Measurements from ENCODE around the gene RIPOR3.
"Not testable (repeated sequence)": the region's sequence is repeated elsewhere in the genome, so short reads cannot be mapped to it uniquely, and the experiment has no call there.

RIPOR3 gene

GRCh38 chr20:50601511-50602431 lies 89.6 kb downstream of the RIPOR3 start:
- TF ChIP-seq CTCF (IDR thresholded peaks at IDR 0.05; ENCODE audit: extremely low read depth, missing control alignments), result no peak
- no peak for DNase-seq (ENCODE audit: low spot score)

- DNase-seq (ENCODE audit: low spot score), result no peak
- TF ChIP-seq CTCF (IDR thresholded peaks at IDR 0.05; ENCODE audit: extremely low read depth, missing control alignments), result no peak
Observed at GRCh38 chr20:50600281-50600895, 91.0 kb downstream of the RIPOR3 start.

GRCh38 chr20:50598768-50599167 lies 92.6 kb downstream of the RIPOR3 start:
- DNase-seq (ENCODE audit: low spot score), result not testable (repeated sequence)

DNA sequence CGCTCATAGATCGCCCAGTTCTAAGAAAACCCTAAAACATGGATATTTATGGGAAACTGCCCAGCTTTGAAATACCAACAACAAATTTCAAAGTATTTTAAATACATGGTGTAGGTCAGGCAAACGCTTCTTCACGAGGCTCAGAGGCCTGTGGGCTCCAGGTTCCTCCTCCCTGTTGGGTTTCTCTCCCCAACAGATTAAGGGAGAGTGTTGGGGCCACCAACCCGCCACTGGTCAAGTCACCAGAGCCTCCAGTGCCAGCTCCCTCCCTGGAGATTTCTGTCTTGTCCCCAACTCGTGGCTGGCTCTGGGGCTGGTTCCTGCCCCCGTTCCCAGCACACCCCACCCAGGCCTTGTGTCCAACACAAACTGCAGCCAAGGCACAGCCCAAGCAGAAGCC lies 93.3 kb downstream of the RIPOR3 start:
- DNase-seq (ENCODE audit: low spot score), result no peak
- TF ChIP-seq CTCF (IDR thresholded peaks at IDR 0.05; ENCODE audit: extremely low read depth, missing control alignments), result no peak

- DNase-seq (ENCODE audit: low spot score), result no peak
- TF ChIP-seq CTCF (IDR thresholded peaks at IDR 0.05; ENCODE audit: extremely low read depth, missing control alignments), result no peak
Observed at GRCh38 chr20:50597406-50597969, 93.9 kb downstream of the RIPOR3 start.

DNA sequence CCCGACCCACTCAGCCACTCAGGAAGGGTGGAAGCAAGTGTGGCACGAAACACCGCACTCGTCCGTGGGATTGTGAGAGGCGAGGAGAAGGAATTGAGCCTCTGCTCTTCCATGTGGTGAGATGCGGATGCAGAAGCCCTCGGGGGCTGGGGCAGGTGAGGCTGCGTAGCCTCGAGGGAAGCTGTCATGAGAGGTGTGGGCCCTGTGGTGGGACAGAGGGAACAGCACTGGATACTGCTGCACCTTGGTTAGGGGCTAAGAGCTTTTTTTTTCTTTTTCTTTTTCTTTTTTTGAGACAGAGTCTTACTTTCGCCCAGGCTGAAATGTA lies 94.7 kb downstream of the RIPOR3 start:
- TF ChIP-seq CTCF (IDR thresholded peaks at IDR 0.05; ENCODE audit: extremely low read depth, missing control alignments), result no peak
- no peak for DNase-seq (ENCODE audit: low spot score)

GRCh38 chr20:50595988-50596693 lies 95.2 kb downstream of the RIPOR3 start:
- DNase-seq (ENCODE audit: low spot score), result no peak
- no peak for TF ChIP-seq CTCF (IDR thresholded peaks at IDR 0.05; ENCODE audit: extremely low read depth, missing control alignments)

All from GM20000 (cell line).